Neutrophil (primary cell): ENCODE results near the gene MON1A.

Experiments used
- H3K27ac ChIP-seq: fragments of 200-600 bp; sonication (generic); 2 replicates; pipeline ENCODE4 v1.5.1; 2016; ENCODE audit warnings: mild to moderate bottlenecking, moderate library complexity
- H3K27me3 ChIP-seq: fragments of 200-600 bp; sonication (generic); 2 replicates; pipeline ENCODE4 v1.6.0; 2016; ENCODE audit warnings: mild to moderate bottlenecking
- H3K36me3 ChIP-seq: fragments of 200-600 bp; sonication (generic); 2 replicates; pipeline ENCODE4 v1.5.1; 2017
- H3K4me1 ChIP-seq, 2 experiments: fragments of 200-600 bp in 1 of 2; sonication (generic) in 1 of 2; 1 replicate in 1 of 2; 2 replicates in 1 of 2; pipeline versions ENCODE4 v1.5.1 to v1.6.1; 2013 to 2016; ENCODE audit warnings: low read depth in 1 of 2, low read length in 1 of 2, mild to moderate bottlenecking in 1 of 2, moderate library complexity in 1 of 2; ENCODE audit not compliant: control insufficient read depth in 1 of 2, insufficient read depth in 1 of 2
- H3K4me3 ChIP-seq, 2 experiments: fragments of 200-600 bp in 1 of 2; sonication (generic) in 1 of 2; 1 replicate in 1 of 2; 2 replicates in 1 of 2; pipeline ENCODE4 v1.5.1; 2013 to 2016; ENCODE audit warnings: low read depth in 1 of 2, low read length in 1 of 2, mild to moderate bottlenecking in 1 of 2, moderate library complexity in 1 of 2
- H3K9me3 ChIP-seq: fragments of 200-600 bp; sonication (generic); 2 replicates; pipeline ENCODE4 v1.5.1; 2016
- CTCF ChIP-seq: fragments of 200-600 bp; sonication (generic); IDR thresholded peaks from 2 replicates; pipeline ENCODE4 v1.5.1; 2016; ENCODE audit warnings: antibody characterized with exemption

MON1A gene

GRCh38 chr3:49895791-49896190 lies 33.8 kb downstream of the MON1A start:
- Histone ChIP-seq H3K4me1 (no peaks in the 10 kb centered on the region), H3K27me3 (no peaks in the 10 kb centered on the region), H3K27ac (no peak overlapping the region), H3K9me3 (no peaks in the 10 kb centered on the region), H3K36me3 (no peaks in the 10 kb centered on the region), H3K4me3 (no peak overlapping the region)
- no peak for TF ChIP-seq CTCF

GRCh38 chr3:49889296-49889695 lies 40.3 kb downstream of the MON1A start:
- Histone ChIP-seq H3K27me3 (no peaks in the 10 kb centered on the region), H3K4me3 (no peak overlapping the region), H3K27ac (no peak overlapping the region), H3K4me1 (no peaks in the 10 kb centered on the region), H3K9me3 (no peaks in the 10 kb centered on the region), H3K36me3 (no peaks in the 10 kb centered on the region)
- no peak for TF ChIP-seq CTCF

- no peak overlapping the region for H3K27ac ChIP-seq
- H3K36me3 ChIP-seq = no peaks in the 10 kb centered on the region
- no peaks in the 10 kb centered on the region for H3K9me3 ChIP-seq
- H3K27me3 ChIP-seq = peaks cover 9% of the 10 kb centered on the region
- TF ChIP-seq CTCF = no peak
- no peaks in the 10 kb centered on the region for H3K4me1 ChIP-seq
- H3K4me3 ChIP-seq = no peak overlapping the region
These were observed 42.7 kb downstream of the MON1A start for GRCh38 chr3:49886922-49887265.

- Histone ChIP-seq H3K4me3 (no peak overlapping the region), H3K27me3 (peaks cover 14% of the 10 kb centered on the region), H3K36me3 (no peaks in the 10 kb centered on the region), H3K27ac (no peak overlapping the region), H3K4me1 (no peaks in the 10 kb centered on the region), H3K9me3 (no peaks in the 10 kb centered on the region)
- no peak for TF ChIP-seq CTCF
These were observed 45.6 kb downstream of the MON1A start for GRCh38 chr3:49883998-49884397.

- no peak for TF ChIP-seq CTCF
- H3K36me3 ChIP-seq = no peaks in the 10 kb centered on the region
- no peak overlapping the region for H3K27ac ChIP-seq
- H3K4me3 ChIP-seq = no peak overlapping the region
- H3K27me3 ChIP-seq = peaks cover 14% of the 10 kb centered on the region
- no peaks in the 10 kb centered on the region for H3K4me1 ChIP-seq
- H3K9me3 ChIP-seq = no peaks in the 10 kb centered on the region
These were observed 47.4 kb downstream of the MON1A start for GRCh38 chr3:49882166-49882565.
